ENCODE data around the gene PEA15.

Gene PEA15

DNA sequence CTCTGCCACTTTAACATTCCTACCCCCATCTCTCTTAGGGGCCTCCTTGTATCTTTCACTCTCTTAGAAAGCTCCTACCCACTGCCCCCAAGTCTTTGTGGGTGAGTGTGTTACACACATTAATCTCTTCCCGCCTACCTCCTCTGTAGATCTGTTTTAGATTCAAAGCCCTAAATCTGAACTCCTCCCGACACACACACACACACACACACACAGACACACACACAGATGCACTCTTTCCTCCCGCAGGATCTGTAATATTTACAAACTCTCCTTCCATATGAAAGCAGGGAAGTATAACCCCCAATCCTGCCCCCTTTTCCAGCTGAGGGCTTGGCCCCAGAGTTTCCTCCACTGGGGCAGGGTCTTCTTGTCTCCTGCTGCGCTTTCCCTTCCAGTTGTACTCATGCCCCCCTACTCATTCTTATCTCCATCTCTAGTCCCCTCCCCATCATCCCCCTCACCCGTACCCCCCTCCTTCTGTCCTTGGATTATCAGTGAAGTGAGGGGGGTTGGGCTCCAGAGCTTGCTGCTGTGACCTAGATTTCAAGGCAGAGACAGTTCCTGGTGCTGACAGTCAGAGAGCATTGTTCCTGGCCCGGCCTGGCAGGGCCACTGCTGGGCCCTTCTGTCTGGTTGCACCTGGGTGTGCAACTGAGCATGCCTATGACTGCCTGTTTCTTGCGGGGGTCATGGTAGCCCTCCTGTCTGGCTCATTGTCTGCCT lies 4.3 kb downstream of the PEA15 start:
- TF ChIP-seq, protein P1, sequence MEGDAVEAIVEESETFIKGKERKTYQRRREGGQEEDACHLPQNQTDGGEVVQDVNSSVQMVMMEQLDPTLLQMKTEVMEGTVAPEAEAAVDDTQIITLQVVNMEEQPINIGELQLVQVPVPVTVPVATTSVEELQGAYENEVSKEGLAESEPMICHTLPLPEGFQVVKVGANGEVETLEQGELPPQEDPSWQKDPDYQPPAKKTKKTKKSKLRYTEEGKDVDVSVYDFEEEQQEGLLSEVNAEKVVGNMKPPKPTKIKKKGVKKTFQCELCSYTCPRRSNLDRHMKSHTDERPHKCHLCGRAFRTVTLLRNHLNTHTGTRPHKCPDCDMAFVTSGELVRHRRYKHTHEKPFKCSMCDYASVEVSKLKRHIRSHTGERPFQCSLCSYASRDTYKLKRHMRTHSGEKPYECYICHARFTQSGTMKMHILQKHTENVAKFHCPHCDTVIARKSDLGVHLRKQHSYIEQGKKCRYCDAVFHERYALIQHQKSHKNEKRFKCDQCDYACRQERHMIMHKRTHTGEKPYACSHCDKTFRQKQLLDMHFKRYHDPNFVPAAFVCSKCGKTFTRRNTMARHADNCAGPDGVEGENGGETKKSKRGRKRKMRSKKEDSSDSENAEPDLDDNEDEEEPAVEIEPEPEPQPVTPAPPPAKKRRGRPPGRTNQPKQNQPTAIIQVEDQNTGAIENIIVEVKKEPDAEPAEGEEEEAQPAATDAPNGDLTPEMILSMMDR (IDR thresholded peaks at IDR 0.05) = no peak
- no peak overlapping the region for H3K4me3 ChIP-seq (ENCODE audit: low read depth in 1 of 2, low read length in 1 of 2)
- peaks cover 21% of the 10 kb centered on the region for H3K27me3 ChIP-seq
- peaks cover 11 to 13% of the 10 kb centered on the region in 2 experiments for H3K4me1 ChIP-seq (ENCODE audit: control insufficient read depth in 1 of 2, insufficient read depth in 1 of 2, low read depth in 1 of 2, low read length in 1 of 2)
- H3K36me3 ChIP-seq = peaks cover 47% of the 10 kb centered on the region
- H3K27ac ChIP-seq = no peak overlapping the region
- no peaks in the 10 kb centered on the region for H3K9me3 ChIP-seq

- Histone ChIP-seq H3K9me3 (no peaks in the 10 kb centered on the region), H3K27ac (no peak overlapping the region), H3K4me1 (ENCODE audit: control insufficient read depth in 1 of 2, insufficient read depth in 1 of 2, low read depth in 1 of 2, low read length in 1 of 2) (peaks cover 5 to 6% of the 10 kb centered on the region in 2 experiments), H3K27me3 (peaks cover 10% of the 10 kb centered on the region), H3K36me3 (peaks cover 58% of the 10 kb centered on the region), H3K4me3 (ENCODE audit: low read depth in 1 of 2, low read length in 1 of 2) (no peak overlapping the region)
- TF ChIP-seq, protein P1 (IDR thresholded peaks at IDR 0.05) = no peak
Measured at GRCh38 chr1:160210561-160210960, 5.4 kb downstream of the PEA15 start.

GRCh38 chr1:160211046-160211790 lies 6.0 kb downstream of the PEA15 start:
- Histone ChIP-seq H3K4me1 (ENCODE audit: control insufficient read depth in 1 of 2, insufficient read depth in 1 of 2, low read depth in 1 of 2, low read length in 1 of 2) (no peaks in the 10 kb centered on the region), H3K36me3 (peaks cover 65% of the 10 kb centered on the region)
- TF ChIP-seq, protein P1 (IDR thresholded peaks at IDR 0.05) = no peak

GRCh38 chr1:160214481-160215140 lies 9.4 kb downstream of the PEA15 start:
- Histone ChIP-seq H3K36me3 (peaks cover 91% of the 10 kb centered on the region), H3K27ac (no peak overlapping the region), H3K9me3 (no peaks in the 10 kb centered on the region), H3K4me3 (ENCODE audit: low read depth in 1 of 2, low read length in 1 of 2) (no peak overlapping the region), H3K4me1 (ENCODE audit: control insufficient read depth in 1 of 2, insufficient read depth in 1 of 2, low read depth in 1 of 2, low read length in 1 of 2) (no peaks in the 10 kb centered on the region), H3K27me3 (no peaks in the 10 kb centered on the region)
- TF ChIP-seq, protein P1 (IDR thresholded peaks at IDR 0.05) = no peak

More at GRCh38 chr1:160211046-160211790, 6.0 kb downstream of the PEA15 start:
- Histone ChIP-seq H3K27ac (no peak overlapping the region), H3K27me3 (peaks cover 4% of the 10 kb centered on the region), H3K4me3 (ENCODE audit: low read depth in 1 of 2, low read length in 1 of 2) (no peak overlapping the region), H3K9me3 (no peaks in the 10 kb centered on the region)

- peaks cover 97% of the 10 kb centered on the region for H3K36me3 ChIP-seq
- no peaks in the 10 kb centered on the region for H3K4me1 ChIP-seq (ENCODE audit: control insufficient read depth in 1 of 2, insufficient read depth in 1 of 2, low read depth in 1 of 2, low read length in 1 of 2)
- no peaks in the 10 kb centered on the region for H3K27me3 ChIP-seq
- no peaks in the 10 kb centered on the region for H3K9me3 ChIP-seq
- H3K27ac ChIP-seq = no peak overlapping the region
- no peak overlapping the region for H3K4me3 ChIP-seq (ENCODE audit: low read depth in 1 of 2, low read length in 1 of 2)
- TF ChIP-seq, protein P1 (IDR thresholded peaks at IDR 0.05) = no peak
Measured at GRCh38 chr1:160216301-160216700, 11.1 kb downstream of the PEA15 start.
